Measurements from ENCODE around the gene BORCS5.
A peak's percentile ranks its signal among the peaks of the same experiment; 100 is the strongest.
"Not testable (repeated sequence)": the region's sequence is repeated elsewhere in the genome, so short reads cannot be mapped to it uniquely, and the experiment has no call there.

BORCS5 gene

DNA sequence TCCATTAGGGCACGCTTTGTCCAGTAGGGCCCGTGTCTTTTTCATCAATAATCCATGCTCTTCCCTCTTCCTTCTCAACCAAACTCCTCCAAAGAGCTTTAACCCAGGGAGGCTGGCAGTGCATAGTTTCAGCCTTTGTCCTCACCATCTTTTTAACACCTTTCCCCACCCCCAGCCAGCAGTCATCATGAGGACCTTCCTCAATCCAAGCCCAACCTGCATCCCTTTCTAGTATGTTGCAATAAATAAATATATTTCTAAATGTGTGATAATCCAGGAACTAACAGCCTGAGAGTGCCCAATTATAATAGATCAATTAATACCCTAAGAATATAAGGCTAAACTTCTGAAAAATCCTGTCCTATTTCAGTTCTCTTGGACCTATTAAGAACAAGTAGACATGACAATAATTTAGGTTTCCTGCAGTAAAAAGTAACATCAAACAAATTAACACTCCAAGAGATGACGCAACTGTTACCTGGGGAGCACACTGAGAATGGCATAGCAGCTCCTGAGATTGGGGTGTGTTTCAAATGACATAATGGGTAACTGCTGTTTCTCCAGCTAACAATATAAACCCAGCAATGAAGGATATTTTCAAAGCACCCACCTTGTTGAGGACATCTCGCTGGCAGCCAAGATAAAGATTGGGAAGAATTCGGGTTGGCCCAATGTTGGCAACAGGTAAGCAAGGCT is 143.2 kb downstream of the BORCS5 start:
- Mint-ChIP-seq H3K36me3 (peaks cover 3 to 4% of the 10 kb centered on the region in 2 donors), H3K27me3 (no peaks in the 10 kb centered on the region), H3K4me1 (peaks cover 8 to 27% of the 10 kb centered on the region in 2 donors), H3K4me3 (no peak overlapping the region), H3K27ac (no peak overlapping the region), H3K9me3 (no peaks in the 10 kb centered on the region)
- DNase-seq (no peak), ATAC-seq (replicated peaks) (no peak)

DNA sequence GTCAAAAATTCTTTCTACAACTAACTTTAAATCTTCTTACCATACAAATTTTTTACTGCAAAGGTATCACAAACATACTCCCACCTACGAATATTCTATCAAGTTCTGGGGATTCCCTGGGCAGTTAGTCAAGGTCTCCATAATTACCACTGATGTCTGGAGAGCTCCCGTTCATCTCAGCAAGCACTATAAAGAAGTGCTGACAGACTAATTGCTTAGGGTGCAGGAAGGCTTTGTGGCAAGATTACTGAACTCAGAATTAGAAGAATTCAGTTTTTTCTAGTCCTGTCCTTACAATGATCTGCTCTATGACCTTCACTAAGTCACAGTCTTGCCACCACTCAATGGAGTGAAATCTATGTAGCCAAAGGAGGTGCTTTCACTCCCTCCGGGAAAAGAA is 144.2 kb downstream of the BORCS5 start:
- no peak for ATAC-seq (replicated peaks)
- Mint-ChIP-seq H3K27ac (no peak overlapping the region), H3K36me3 (peaks cover 3 to 4% of the 10 kb centered on the region in 2 donors)

DNA sequence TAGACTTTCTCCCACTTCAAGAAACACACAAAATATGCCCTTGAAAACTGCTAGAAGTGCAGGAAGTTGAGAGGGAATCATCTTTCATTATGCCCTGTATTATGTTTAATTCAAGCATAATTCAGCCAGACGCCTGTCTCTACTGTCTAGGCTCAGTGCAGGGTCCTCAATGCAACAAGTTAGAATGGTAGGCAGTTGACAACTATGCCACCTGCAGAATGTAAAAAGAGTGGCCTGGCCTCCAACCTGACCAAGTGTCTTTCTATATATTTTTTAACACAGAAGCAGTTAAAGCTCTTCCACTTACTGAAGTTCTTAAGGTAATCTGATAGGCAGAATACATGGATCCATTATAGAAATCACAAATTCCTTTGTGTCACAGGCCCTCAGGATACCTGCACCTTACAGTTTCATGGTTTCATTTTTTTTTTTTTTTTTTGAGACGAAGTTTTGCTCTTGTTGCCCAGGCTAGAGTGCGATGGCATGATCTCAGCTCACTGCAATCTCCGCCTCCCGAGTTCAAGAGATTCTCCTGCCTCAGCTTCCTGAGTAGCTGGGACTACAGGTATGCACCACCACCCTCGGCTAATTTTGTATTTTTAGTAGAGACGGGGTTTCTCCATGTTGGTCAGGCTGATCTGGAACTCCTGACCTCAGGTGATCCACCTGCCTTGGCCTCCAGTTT is 145.4 kb downstream of the BORCS5 start:
- Mint-ChIP-seq H3K4me1 (peaks cover 23 to 45% of the 10 kb centered on the region in 2 donors), H3K27ac (peak overlapping the region; percentile 51)
- not testable (repeated sequence) for H3K36me3 Mint-ChIP-seq; H3K9me3 Mint-ChIP-seq; DNase-seq; ATAC-seq (replicated peaks); H3K27me3 Mint-ChIP-seq; H3K4me3 Mint-ChIP-seq

More for the DNA sequence above, 144.2 kb downstream of the BORCS5 start:
- Mint-ChIP-seq H3K4me3 (no peak overlapping the region), H3K27me3 (no peaks in the 10 kb centered on the region), H3K4me1 (peaks cover 16 to 37% of the 10 kb centered on the region in 2 donors), H3K9me3 (no peaks in the 10 kb centered on the region)
- DNase-seq, result no peak

DNA sequence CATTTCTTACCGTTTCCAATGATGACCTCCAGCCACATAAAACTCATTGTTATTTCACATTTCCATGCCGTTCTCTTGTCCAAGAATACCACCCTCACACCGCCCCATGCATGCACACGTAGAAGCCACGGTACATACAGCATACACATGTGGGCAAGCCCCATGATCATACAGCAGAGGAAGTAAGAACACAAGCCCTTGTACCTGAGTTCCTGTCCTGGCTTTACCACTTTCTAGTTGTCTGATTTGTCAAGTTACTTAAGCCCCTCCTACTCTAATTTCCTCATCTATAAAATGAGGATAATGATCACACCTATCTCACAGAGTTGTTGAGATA is 145.9 kb downstream of the BORCS5 start:
- Mint-ChIP-seq H3K27ac (no peak overlapping the region), H3K27me3 (no peaks in the 10 kb centered on the region), H3K36me3 (peaks cover 3 to 4% of the 10 kb centered on the region in 2 donors), H3K4me1 (peaks cover 23 to 45% of the 10 kb centered on the region in 2 donors), H3K9me3 (no peaks in the 10 kb centered on the region), H3K4me3 (no peak overlapping the region)
- DNase-seq (no peak), ATAC-seq (replicated peaks) (no peak)

DNA sequence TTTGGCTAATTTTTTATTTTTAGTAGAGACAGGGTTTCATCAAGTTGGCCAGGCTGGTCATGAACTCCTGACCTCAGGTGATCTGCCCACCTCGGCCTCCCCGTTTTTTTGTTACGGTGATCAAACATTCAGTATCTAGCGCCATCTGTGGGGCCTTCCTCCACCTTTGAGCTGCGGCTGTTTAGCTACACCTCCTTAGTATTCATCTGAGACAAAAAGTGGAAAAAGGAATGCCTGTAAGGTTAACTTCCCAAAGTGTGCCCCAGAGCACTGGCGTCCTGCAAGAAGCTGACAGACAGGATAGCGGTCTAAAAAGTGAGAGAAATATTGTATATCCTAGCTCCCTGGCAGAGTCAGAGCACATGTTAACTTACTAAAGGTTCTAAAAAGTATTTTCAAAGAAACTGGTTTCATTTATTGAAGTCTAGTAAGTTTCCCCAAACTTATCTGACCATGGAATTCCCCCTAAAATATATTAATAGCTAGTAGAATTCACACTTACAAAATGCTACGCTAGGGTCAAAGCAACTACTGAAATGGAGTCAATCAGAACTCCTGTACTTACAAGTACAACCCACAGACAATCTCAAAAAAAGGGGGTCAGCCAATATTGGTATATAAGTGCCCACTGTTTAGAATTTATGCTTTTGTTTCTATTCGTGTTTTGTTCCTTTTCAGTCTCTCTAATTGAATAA is 146.7 kb downstream of the BORCS5 start:
- Mint-ChIP-seq H3K4me3 (no peak overlapping the region), H3K4me1 (peaks cover 23 to 45% of the 10 kb centered on the region in 2 donors), H3K9me3 (no peaks in the 10 kb centered on the region), H3K27ac (peak overlapping the region; percentile 75), H3K27me3 (no peaks in the 10 kb centered on the region), H3K36me3 (peaks cover 3 to 4% of the 10 kb centered on the region in 2 donors)
- ATAC-seq (replicated peaks), result no peak
- no peak for DNase-seq

DNA sequence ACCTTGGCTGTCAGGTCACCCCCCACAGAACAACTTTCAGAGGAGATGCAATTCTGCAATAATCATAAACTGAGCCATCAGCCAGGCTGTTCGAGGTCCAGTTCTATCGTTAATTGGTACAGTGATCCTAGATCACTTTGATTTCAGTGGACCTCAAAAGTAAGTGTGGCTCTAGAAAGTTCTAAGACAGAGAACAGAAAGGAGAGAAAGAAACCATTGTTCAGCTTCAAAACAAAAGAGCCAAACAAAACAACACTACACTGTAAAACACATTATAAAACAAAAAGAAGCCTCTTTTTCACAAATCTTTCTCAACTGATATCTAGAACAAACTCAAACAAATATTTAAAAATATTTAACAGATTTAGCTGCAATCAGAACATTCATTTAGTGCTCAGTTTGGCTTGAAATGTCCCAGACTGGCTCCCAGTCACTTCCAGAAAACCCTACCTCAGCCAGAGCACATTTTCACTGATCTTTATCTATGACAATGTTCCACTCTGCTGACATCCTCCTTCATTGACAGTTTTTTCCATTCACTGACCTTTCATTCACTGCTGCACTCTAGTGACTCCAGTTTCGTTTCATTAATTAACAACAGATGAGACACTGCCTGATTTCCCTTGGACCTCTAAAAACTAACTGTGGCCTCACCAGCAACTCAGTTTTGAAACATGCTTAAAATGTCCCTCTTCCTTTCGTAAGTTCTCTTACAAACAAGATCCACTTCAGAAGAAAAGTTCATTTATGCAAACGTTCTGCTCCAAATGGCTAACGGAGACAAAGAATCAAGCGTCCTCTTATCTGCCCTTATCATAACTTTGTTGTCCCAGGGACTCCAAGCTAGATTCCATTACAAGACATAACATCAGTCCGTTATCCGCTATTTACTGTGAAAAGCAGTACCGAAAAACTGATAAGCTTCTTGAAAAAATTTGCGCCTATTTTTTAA is 148.9 kb downstream of the BORCS5 start:
- Mint-ChIP-seq H3K4me3 (peak overlapping the region; percentile 1 to 37), H3K36me3 (peaks cover 3 to 4% of the 10 kb centered on the region in 2 donors), H3K27ac (peak overlapping the region; percentile 75), H3K4me1 (peaks cover 23 to 43% of the 10 kb centered on the region in 2 donors), H3K9me3 (no peaks in the 10 kb centered on the region), H3K27me3 (no peaks in the 10 kb centered on the region)
- DNase-seq, result peak; percentile 28
- peak; percentile 98 to 99 for ATAC-seq (replicated peaks)

DNA sequence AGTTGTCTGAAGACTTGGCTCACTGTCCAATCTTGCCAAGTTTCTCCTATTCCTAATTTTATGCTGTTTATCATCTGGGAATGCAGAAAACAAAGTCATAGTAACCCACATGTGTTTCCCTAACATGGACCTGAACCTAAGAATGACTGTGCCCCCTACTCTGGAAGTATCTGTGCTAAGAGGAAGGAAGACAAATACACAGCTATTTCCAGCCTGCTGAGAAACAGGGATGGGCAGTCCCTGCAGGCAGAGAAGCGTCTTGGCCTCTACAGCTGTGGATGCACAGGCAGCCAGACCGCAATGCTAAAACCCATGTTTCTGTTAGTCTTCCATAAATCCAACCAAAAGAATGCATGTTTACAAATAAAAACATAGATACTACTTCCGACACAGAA is 149.6 kb downstream of the BORCS5 start:
- Mint-ChIP-seq H3K36me3 (peaks cover 3 to 4% of the 10 kb centered on the region in 2 donors), H3K27ac (peak overlapping the region; percentile 1), H3K4me3 (peak overlapping the region in 1 of 2 donors; percentile 34), H3K27me3 (no peaks in the 10 kb centered on the region), H3K9me3 (no peaks in the 10 kb centered on the region), H3K4me1 (peaks cover 21 to 38% of the 10 kb centered on the region in 2 donors)
- ATAC-seq (replicated peaks), result no peak
- no peak for DNase-seq

DNA sequence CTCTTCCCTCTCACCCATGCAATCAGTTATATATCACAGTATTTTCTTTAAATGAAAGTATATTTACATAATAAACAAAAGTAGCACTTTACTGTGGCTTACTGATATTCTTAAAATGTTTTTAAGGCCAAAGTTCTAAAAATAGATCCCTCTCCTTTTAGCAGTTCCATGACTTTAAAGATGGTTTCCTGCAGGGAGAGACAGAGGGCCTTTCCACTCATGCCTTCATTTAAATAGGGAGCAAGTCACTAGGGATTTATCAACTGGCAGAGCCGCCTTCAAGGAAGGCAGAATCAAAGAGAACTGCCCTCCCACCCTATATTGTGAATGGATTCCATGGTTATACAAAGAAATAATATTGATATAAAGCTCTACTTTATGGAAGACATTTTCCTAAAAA is 150.2 kb downstream of the BORCS5 start:
- Mint-ChIP-seq H3K27me3 (no peaks in the 10 kb centered on the region), H3K27ac (no peak overlapping the region), H3K4me3 (no peak overlapping the region), H3K4me1 (peaks cover 21 to 38% of the 10 kb centered on the region in 2 donors), H3K9me3 (no peaks in the 10 kb centered on the region), H3K36me3 (peaks cover 3 to 4% of the 10 kb centered on the region in 2 donors)
- DNase-seq (no peak), ATAC-seq (replicated peaks) (no peak)

DNA sequence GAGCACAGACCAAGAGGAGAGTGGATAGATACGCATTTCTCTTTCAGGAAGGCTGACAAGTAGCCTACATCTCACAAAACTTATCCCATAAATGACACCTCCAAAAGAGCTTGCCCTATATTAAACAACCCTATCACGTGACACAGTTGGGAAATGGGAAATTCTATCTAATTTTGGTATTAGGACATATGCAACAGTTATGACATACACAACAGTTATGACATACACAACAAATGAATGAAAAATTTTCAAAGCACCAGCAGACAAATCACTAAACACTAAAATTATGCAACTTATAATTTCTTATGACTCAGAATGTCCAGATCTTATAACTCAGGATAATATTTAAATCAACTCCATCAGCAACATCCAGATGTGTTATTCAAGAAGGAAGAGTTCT is 151.7 kb downstream of the BORCS5 start:
- H3K4me1 Mint-ChIP-seq, result peaks cover 17 to 28% of the 10 kb centered on the region in 2 donors
- H3K9me3 Mint-ChIP-seq, result no peaks in the 10 kb centered on the region
- H3K36me3 Mint-ChIP-seq, result no peaks in the 10 kb centered on the region
- no peak for DNase-seq
- no peak overlapping the region for H3K27ac Mint-ChIP-seq
- ATAC-seq (replicated peaks), result no peak
- no peak overlapping the region for H3K4me3 Mint-ChIP-seq
- H3K27me3 Mint-ChIP-seq, result no peaks in the 10 kb centered on the region

DNA sequence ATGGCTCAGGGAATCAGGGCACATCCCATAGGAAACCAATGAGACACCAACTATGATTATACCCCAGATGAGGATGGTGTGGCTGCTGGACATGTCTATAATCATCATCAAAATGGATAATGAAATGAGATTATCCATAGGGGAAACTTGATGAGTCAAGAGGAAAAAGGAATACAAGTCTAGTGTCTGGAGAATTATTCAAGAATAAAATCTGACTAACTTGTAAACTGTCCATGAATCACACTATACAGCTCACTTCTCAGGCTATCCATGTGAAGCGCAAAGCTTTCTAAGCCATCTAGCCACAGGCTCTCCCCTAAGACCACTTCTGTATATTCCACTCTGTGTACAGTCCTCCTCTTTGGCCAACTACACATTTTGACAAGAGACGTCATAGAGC is 153.3 kb downstream of the BORCS5 start:
- no peak for DNase-seq
- H3K27me3 Mint-ChIP-seq, result no peaks in the 10 kb centered on the region
- peaks cover 14 to 18% of the 10 kb centered on the region in 2 donors for H3K4me1 Mint-ChIP-seq
- no peak overlapping the region for H3K27ac Mint-ChIP-seq
- no peak for ATAC-seq (replicated peaks)
- no peak overlapping the region for H3K4me3 Mint-ChIP-seq
- H3K36me3 Mint-ChIP-seq, result no peaks in the 10 kb centered on the region
- no peaks in the 10 kb centered on the region for H3K9me3 Mint-ChIP-seq

DNA sequence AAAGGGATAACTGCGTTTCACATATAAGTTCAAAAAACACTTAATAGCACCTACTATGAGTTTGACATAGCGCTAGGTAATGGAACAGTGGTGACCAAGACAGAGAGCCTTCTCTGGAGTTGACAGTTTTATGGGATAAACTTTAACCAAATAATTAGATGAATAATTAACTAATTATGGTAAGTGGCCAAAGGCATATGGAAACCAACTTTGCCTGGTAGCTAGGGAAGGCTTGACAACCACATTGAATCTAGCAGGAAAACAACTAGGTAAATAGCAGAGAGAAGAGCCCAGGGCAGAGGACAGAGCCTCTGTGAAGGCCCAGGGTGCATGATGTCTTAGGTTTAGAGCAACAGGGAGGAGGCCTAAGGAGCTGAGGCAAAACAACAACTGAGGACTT is 153.7 kb downstream of the BORCS5 start:
- no peak for ATAC-seq (replicated peaks)
- Mint-ChIP-seq H3K27ac (no peak overlapping the region), H3K9me3 (no peaks in the 10 kb centered on the region), H3K4me1 (peaks cover 10 to 13% of the 10 kb centered on the region in 2 donors), H3K36me3 (no peaks in the 10 kb centered on the region), H3K27me3 (no peaks in the 10 kb centered on the region), H3K4me3 (no peak overlapping the region)
- no peak for DNase-seq

DNA sequence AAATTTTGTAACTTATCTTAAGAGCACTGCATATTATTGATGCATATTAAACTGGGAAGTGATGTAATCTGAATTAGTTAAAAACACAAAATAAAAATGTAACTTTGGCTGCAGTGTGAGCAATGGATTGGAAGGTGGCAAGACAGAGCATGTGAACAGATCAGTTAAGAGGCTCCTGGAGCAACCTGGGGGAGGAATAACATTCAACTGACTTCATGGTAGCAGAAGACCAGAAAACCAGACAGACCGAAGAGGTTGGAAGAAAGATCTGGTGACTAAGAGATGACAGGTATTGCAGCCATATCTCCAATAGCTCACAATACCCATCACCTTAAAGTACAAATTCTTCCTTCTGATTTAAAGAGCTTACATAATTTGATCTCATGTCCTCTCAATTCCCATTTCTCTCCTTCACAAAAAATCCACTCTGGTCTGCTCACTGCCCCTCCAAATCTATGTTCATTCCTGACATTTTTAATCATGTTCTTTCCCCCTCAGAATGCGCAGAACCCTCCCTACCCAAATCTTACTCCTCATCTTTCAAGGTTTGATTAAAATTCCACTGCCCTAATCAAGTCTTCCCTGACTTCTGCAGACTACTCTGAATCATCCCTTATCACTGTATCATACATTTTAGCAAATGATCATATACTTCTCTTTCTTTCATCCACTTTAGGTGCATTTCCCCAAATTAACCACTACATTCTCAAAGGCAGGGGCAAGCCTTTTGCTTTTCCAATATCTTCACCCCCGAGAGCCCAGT is 154.3 kb downstream of the BORCS5 start:
- H3K9me3 Mint-ChIP-seq, result no peaks in the 10 kb centered on the region
- no peak for DNase-seq
- no peak for ATAC-seq (replicated peaks)
- H3K27ac Mint-ChIP-seq, result no peak overlapping the region
- H3K27me3 Mint-ChIP-seq, result no peaks in the 10 kb centered on the region
- H3K4me3 Mint-ChIP-seq, result no peak overlapping the region
- H3K4me1 Mint-ChIP-seq, result peaks cover 6 to 7% of the 10 kb centered on the region in 2 donors
- no peaks in the 10 kb centered on the region for H3K36me3 Mint-ChIP-seq

DNA sequence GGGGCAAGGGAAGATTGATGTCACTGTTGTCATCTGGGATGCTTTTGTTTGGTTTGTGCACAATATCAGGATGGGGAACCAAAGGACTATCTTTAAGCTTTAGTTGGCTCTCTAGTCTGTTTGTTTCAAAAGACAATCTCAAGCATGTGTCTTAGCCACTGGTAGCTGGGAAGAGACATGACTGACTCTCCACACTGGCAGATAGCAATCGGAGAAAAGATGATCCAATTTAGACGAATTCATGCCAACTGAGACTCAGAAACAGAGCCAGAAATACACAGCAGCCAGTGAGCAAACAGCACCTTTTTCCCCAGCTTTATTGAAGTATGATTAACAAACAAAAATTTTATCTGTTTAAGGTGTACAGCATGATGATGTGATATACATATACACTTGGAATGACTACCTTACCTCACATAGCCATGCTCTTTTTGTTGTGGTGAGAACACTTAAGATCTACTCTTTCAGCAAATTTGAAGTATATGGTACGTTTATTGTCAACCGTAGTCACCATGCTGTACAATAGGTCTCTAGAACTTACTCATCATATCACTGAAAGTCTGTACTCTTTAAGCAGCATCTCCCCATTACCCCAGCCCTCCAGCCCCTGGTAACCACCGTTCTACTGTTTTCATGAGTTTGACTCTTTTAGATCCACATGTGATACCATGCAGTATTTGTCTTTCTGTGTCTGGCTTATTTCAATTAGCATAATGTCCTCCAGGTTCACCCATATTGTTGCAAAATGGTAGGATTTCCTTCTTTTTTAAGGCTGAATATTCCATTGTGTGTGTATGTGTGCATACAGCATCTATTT is 155.2 kb downstream of the BORCS5 start:
- Mint-ChIP-seq H3K9me3 (no peaks in the 10 kb centered on the region), H3K27me3 (no peaks in the 10 kb centered on the region), H3K4me1 (no peaks in the 10 kb centered on the region), H3K36me3 (no peaks in the 10 kb centered on the region), H3K4me3 (no peak overlapping the region), H3K27ac (no peak overlapping the region)
- no peak for ATAC-seq (replicated peaks)
- DNase-seq, result no peak

Data from stimulated activated naive B cell treated with anti-CD40 and anti-IgM and Interleukin-4, amounts not matched to agents 10 μg/mL and 1 μg/mL and 100 μg/mL, for 72 hours (primary cell).